Choroid plexus epithelial cell (primary cell): ENCODE measurements around the gene DENND5B.
"Not testable (repeated sequence)": the region's sequence is repeated elsewhere in the genome, so short reads cannot be mapped to it uniquely, and the experiment has no call there.

Experiments used
- DNase-seq: peaks from one replicate; pipeline ENCODE4 v3.0.0-alpha.2; 2010; ENCODE audit warnings: low read depth
- H3K4me3 ChIP-seq: 2 replicates; pipeline ENCODE4 v1.5.1; 2011; ENCODE audit warnings: low read depth, mild to moderate bottlenecking, control low read depth, low read length, moderate library complexity
- CTCF ChIP-seq: conservative IDR thresholded peaks from 2 replicates; pipeline ENCODE4 v1.5.1; 2011; ENCODE audit warnings: low read depth, mild to moderate bottlenecking, control low read depth, inconsistent platforms, low read length, moderate library complexity

Gene DENND5B

GRCh38 chr12:31570880-31571279 is 20.1 kb downstream of the DENND5B start:
- TF ChIP-seq CTCF = no peak
- peak; percentile 49 for DNase-seq
- peak overlapping the region; percentile 6 for H3K4me3 ChIP-seq

DNA sequence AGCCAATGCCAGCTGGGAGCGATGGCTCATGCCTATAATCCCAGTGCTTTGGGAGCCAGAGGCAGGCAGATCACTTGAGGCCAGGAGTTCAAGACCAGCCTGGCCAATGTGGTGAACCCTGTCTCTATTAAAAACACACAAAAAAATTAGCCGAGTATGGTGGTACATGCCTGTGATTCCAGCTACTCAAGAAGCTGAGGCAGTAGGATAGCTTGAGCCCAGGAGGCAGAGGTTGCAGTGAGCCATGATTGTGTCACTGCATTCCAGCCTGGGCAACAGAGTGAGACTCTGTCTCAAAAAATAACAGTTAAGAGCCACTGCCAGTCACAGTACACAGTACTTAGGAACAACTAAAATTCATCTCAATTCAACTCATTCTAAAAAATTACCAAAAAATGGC is 21.4 kb downstream of the DENND5B start:
- not testable (repeated sequence) for H3K4me3 ChIP-seq

GRCh38 chr12:31568498-31568897 is 22.4 kb downstream of the DENND5B start:
- TF ChIP-seq CTCF = no peak
- DNase-seq = no peak

More for the DNA sequence above, 21.4 kb downstream of the DENND5B start:
- not testable (repeated sequence) for DNase-seq

DNA sequence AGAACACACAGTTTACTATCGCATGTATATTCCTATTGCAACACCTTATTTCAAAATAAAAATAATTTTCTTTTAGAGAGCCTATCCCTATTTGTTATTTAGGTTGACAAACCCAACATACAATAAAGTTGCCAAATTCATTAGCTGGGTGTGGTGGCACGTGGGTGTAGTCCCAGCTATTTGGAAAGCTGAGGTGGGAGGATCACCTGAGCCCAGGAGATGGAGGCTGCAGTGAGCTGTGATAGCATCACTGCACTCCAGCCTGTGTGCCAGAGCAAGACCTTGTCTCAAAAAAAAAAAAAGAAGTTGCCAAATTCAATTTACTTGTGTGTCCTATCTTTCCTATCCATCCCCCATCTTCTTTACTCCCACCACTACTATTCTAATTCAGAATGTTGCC is 23.9 kb downstream of the DENND5B start:
- TF ChIP-seq CTCF = no peak
- H3K4me3 ChIP-seq = no peak overlapping the region
- DNase-seq = no peak

More at GRCh38 chr12:31568498-31568897, 22.4 kb downstream of the DENND5B start:
- H3K4me3 ChIP-seq = no peak overlapping the region

DNA sequence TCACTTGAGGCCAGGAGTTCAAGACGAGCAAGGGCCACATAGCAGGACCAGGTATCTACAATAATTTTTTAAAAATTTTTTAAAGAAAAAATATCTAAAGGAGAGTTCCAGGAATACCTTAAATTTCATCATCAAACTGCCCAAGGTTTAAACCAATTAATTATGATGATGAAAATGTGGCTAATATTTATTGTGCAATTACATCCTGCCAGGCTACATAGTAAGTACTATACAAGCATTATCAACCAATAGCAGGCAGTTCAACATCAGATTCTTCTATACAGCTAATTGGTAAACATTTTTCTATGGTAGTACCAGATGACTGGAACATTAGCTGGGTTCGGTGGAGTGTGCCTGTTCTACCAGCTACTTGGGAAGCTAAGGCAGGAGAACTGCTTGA is 24.4 kb downstream of the DENND5B start:
- H3K4me3 ChIP-seq = no peak overlapping the region
- no peak for DNase-seq
- TF ChIP-seq CTCF = no peak

GRCh38 chr12:31562594-31563328 is 28.2 kb downstream of the DENND5B start:
- no peak for TF ChIP-seq CTCF
- DNase-seq = no peak
- no peak overlapping the region for H3K4me3 ChIP-seq

DNA sequence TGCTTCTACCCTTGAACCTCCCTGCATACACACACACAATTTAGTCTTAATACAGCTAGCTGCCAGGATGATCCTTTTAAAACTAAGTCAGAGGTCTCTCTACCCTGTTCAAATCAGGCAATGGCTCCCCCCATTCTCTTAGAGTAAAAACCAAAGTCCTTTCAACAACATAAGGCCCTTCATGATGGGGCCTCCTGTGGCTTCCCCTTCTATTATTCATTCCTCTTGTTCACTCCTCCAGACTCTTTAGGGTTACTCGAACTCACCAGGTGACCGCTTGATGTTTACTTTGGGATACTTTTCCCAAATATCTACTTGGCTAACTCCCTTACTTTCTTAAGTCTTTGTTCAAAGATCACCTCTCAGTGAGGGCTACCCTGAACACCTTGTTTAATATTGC is 30.4 kb downstream of the DENND5B start:
- TF ChIP-seq CTCF = no peak
- DNase-seq = no peak
- no peak overlapping the region for H3K4me3 ChIP-seq
